ENCODE data around the gene ACTN1. TPM values are rescaled to one million over a fixed set of nuclear protein-coding genes. Genes with fewer than 3 reads are reported as not detected.

ACTN1 gene
- total RNA-seq, 1 donor from 2014 or later: 130 TPM

- Mint-ChIP-seq H3K4me3 (ENCODE audit: unreplicated experiment) (no peak overlapping the region), H3K4me1 (ENCODE audit: unreplicated experiment) (peaks cover 47% of the 10 kb centered on the region), H3K9me3 (ENCODE audit: unreplicated experiment) (no peaks in the 10 kb centered on the region), H3K27ac (ENCODE audit: unreplicated experiment) (no peak overlapping the region), H3K27me3 (ENCODE audit: unreplicated experiment) (peaks cover 6% of the 10 kb centered on the region), H3K36me3 (ENCODE audit: low read depth, unreplicated experiment) (peaks cover 14% of the 10 kb centered on the region)
- no peak for DNase-seq (ENCODE audit: low spot score)
- TF ChIP-seq, protein P1, sequence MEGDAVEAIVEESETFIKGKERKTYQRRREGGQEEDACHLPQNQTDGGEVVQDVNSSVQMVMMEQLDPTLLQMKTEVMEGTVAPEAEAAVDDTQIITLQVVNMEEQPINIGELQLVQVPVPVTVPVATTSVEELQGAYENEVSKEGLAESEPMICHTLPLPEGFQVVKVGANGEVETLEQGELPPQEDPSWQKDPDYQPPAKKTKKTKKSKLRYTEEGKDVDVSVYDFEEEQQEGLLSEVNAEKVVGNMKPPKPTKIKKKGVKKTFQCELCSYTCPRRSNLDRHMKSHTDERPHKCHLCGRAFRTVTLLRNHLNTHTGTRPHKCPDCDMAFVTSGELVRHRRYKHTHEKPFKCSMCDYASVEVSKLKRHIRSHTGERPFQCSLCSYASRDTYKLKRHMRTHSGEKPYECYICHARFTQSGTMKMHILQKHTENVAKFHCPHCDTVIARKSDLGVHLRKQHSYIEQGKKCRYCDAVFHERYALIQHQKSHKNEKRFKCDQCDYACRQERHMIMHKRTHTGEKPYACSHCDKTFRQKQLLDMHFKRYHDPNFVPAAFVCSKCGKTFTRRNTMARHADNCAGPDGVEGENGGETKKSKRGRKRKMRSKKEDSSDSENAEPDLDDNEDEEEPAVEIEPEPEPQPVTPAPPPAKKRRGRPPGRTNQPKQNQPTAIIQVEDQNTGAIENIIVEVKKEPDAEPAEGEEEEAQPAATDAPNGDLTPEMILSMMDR (IDR thresholded peaks at IDR 0.05; ENCODE audit: unreplicated experiment): no peak
Measured at GRCh38 chr14:68967459-68967940, 11.6 kb downstream of the ACTN1 start.

- TF ChIP-seq, protein P1 (IDR thresholded peaks at IDR 0.05; ENCODE audit: unreplicated experiment): no peak
- H3K4me1 Mint-ChIP-seq (ENCODE audit: unreplicated experiment): peaks cover 48% of the 10 kb centered on the region
- H3K27me3 Mint-ChIP-seq (ENCODE audit: unreplicated experiment): peaks cover 6% of the 10 kb centered on the region
Measured at GRCh38 chr14:68966872-68967301, 12.2 kb downstream of the ACTN1 start.

GRCh38 chr14:68965261-68965761, 13.8 kb downstream of the ACTN1 start:
- TF ChIP-seq, protein P1 (IDR thresholded peaks at IDR 0.05; ENCODE audit: unreplicated experiment): no peak
- H3K4me1 Mint-ChIP-seq (ENCODE audit: unreplicated experiment): peaks cover 33% of the 10 kb centered on the region
- H3K27ac Mint-ChIP-seq (ENCODE audit: unreplicated experiment): peak overlapping the region; percentile 8
- no peak for DNase-seq (ENCODE audit: low spot score)
- H3K27me3 Mint-ChIP-seq (ENCODE audit: unreplicated experiment): peaks cover 6% of the 10 kb centered on the region
- H3K36me3 Mint-ChIP-seq (ENCODE audit: low read depth, unreplicated experiment): peaks cover 4% of the 10 kb centered on the region
- no peak overlapping the region for H3K4me3 Mint-ChIP-seq (ENCODE audit: unreplicated experiment)
- H3K9me3 Mint-ChIP-seq (ENCODE audit: unreplicated experiment): no peaks in the 10 kb centered on the region

More at GRCh38 chr14:68966872-68967301, 12.2 kb downstream of the ACTN1 start:
- Mint-ChIP-seq H3K4me3 (ENCODE audit: unreplicated experiment) (no peak overlapping the region), H3K36me3 (ENCODE audit: low read depth, unreplicated experiment) (peaks cover 8% of the 10 kb centered on the region), H3K9me3 (ENCODE audit: unreplicated experiment) (no peaks in the 10 kb centered on the region), H3K27ac (ENCODE audit: unreplicated experiment) (no peak overlapping the region)
- DNase-seq (ENCODE audit: low spot score): no peak

DNA sequence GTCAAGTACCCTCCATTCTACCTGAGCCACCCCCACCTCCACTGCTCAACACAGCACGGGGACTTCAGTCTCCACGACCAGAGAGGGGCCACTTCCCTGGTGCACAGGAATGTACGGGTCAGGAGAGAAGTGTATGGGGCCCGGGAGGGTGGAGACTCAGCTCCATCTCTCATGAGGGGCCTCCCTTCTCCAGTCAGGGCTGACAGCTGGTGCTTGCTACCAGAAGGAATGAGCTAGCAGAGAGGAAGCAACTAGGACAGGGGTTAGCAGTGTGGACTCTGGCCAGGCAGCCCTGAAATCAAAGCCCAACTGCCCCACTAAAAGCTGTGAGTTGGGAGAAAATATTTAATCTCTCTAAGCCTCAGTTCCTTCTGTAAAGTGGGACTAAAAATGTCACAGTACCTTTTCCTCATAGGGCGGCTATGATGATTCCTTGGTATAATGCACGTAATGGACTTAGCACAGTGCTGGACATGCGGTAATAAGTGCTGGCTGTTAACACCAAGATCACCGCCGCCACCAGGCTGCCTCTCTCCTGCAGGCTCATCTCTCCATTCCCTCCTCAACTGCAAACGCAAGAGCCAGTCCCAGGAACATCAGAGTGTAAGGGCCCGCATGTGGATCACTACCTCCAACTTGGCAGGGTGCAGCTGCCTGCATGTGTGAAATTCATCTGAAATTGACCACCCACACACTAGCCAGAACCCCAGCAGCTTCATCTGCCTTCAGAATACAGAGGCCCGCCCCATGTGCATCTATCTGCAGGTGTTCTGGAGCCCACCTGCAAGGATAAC, 14.6 kb downstream of the ACTN1 start:
- Mint-ChIP-seq H3K27me3 (ENCODE audit: unreplicated experiment) (peaks cover 4% of the 10 kb centered on the region), H3K4me3 (ENCODE audit: unreplicated experiment) (no peak overlapping the region), H3K4me1 (ENCODE audit: unreplicated experiment) (peaks cover 25% of the 10 kb centered on the region), H3K36me3 (ENCODE audit: low read depth, unreplicated experiment) (peaks cover 4% of the 10 kb centered on the region), H3K9me3 (ENCODE audit: unreplicated experiment) (no peaks in the 10 kb centered on the region), H3K27ac (ENCODE audit: unreplicated experiment) (peak overlapping the region; percentile 8)
- TF ChIP-seq, protein P1 (IDR thresholded peaks at IDR 0.05; ENCODE audit: unreplicated experiment): no peak
- DNase-seq (ENCODE audit: low spot score): no peak

GRCh38 chr14:68962681-68963080, 16.4 kb downstream of the ACTN1 start:
- TF ChIP-seq, protein P1 (IDR thresholded peaks at IDR 0.05; ENCODE audit: unreplicated experiment): no peak
- DNase-seq (ENCODE audit: low spot score): no peak
- peaks cover 19% of the 10 kb centered on the region for H3K4me1 Mint-ChIP-seq (ENCODE audit: unreplicated experiment)
- H3K27ac Mint-ChIP-seq (ENCODE audit: unreplicated experiment): no peak overlapping the region
- peaks cover 4% of the 10 kb centered on the region for H3K36me3 Mint-ChIP-seq (ENCODE audit: low read depth, unreplicated experiment)
- H3K9me3 Mint-ChIP-seq (ENCODE audit: unreplicated experiment): no peaks in the 10 kb centered on the region
- H3K4me3 Mint-ChIP-seq (ENCODE audit: unreplicated experiment): no peak overlapping the region
- H3K27me3 Mint-ChIP-seq (ENCODE audit: unreplicated experiment): peaks cover 3% of the 10 kb centered on the region
